DND-41 (cell line): ENCODE measurements around the gene ATP5PO.

Experiments used
- ATAC-seq: fragments of 200-7000 bp; cut with Tn5 transposase; 3 replicates; pipeline ENCODE4 v1.9.1; 2021; ENCODE audit warnings: low read depth; ENCODE audit not compliant: insufficient read depth
- DNase-seq: peaks from one replicate; pipeline ENCODE4 v3.0.0-alpha.2; 2020
- H2AFZ ChIP-seq: 2 replicates; pipeline ENCODE4 v1.6.0; 2012; ENCODE audit warnings: low read depth, low read length
- H3K27ac ChIP-seq: 2 replicates; pipeline ENCODE4 v1.5.1; 2012; ENCODE audit warnings: low read length, inconsistent platforms
- H3K27me3 ChIP-seq: fragments of 200-600 bp; sonication (generic); 2 replicates; pipeline ENCODE4 v1.6.0; 2012; ENCODE audit warnings: low read length, mild to moderate bottlenecking, inconsistent platforms; ENCODE audit not compliant: insufficient read depth, poor library complexity
- H3K36me3 ChIP-seq: 2 replicates; pipeline ENCODE4 v1.5.1; 2012; ENCODE audit warnings: low read length, inconsistent platforms; ENCODE audit not compliant: insufficient read depth
- H3K4me1 ChIP-seq: 2 replicates; pipeline ENCODE4 v1.5.1; 2012; ENCODE audit warnings: mild to moderate bottlenecking, low read length; ENCODE audit not compliant: insufficient read depth
- H3K4me2 ChIP-seq: 2 replicates; pipeline ENCODE4 v1.6.0; 2012; ENCODE audit warnings: mild to moderate bottlenecking, moderate library complexity, low read length, inconsistent platforms; ENCODE audit not compliant: insufficient read depth
- H3K4me3 ChIP-seq, 2 experiments: fragments of 200-600 bp in 1 of 2; shearing (Covaris generic) in 1 of 2; 2 replicates each; pipeline ENCODE4 v1.5.1; 2012 to 2016; ENCODE audit warnings: inconsistent platforms in 2 of 2, low read length in 2 of 2, mild to moderate bottlenecking in 2 of 2, low read depth in 1 of 2, moderate library complexity in 1 of 2
- H3K79me2 ChIP-seq: 2 replicates; pipeline ENCODE4 v1.6.0; 2012; ENCODE audit warnings: low read length, inconsistent platforms; ENCODE audit not compliant: insufficient read depth
- H3K9ac ChIP-seq: 2 replicates; pipeline ENCODE4 v1.6.0; 2012; ENCODE audit warnings: low read depth, mild to moderate bottlenecking, inconsistent platforms, low read length, moderate library complexity
- H3K9me3 ChIP-seq: 2 replicates; pipeline ENCODE4 v1.5.1; 2012; ENCODE audit warnings: low read length, moderate library complexity, mild to moderate bottlenecking, inconsistent platforms; ENCODE audit not compliant: insufficient read depth, severe bottlenecking
- H4K20me1 ChIP-seq: 2 replicates; pipeline ENCODE4 v1.6.0; 2012; ENCODE audit warnings: low read length; ENCODE audit not compliant: insufficient read depth
- CTCF ChIP-seq: IDR thresholded peaks from 2 replicates; pipeline ENCODE4 v1.5.1; 2012; ENCODE audit warnings: borderline replicate concordance, low read length, moderate library complexity, mild to moderate bottlenecking; ENCODE audit not compliant: poor library complexity, severe bottlenecking; ENCODE audit errors: extremely low read depth
- EZH2 ChIP-seq: IDR thresholded peaks from 3 replicates; pipeline ENCODE4 v1.6.1; 2012; ENCODE audit warnings: borderline replicate concordance, low read depth, mild to moderate bottlenecking, moderate library complexity, low read length, inconsistent platforms; ENCODE audit not compliant: severe bottlenecking

The ATP5PO gene

GRCh38 chr21:33878824-33879223, 36.8 kb downstream of the ATP5PO start:
- H3K4me1 ChIP-seq, result no peaks in the 10 kb centered on the region
- no peaks in the 10 kb centered on the region for H4K20me1 ChIP-seq
- no peak overlapping the region for H3K4me3 ChIP-seq
- H3K79me2 ChIP-seq, result no peaks in the 10 kb centered on the region
- no peak overlapping the region for H3K4me2 ChIP-seq
- no peak for TF ChIP-seq CTCF
- no peak for TF ChIP-seq EZH2
- no peaks in the 10 kb centered on the region for H3K9me3 ChIP-seq
- ATAC-seq (no peak), DNase-seq (no peak)
- H3K27ac ChIP-seq, result no peak overlapping the region
- no peak overlapping the region for H3K9ac ChIP-seq
- H3K27me3 ChIP-seq, result no peaks in the 10 kb centered on the region
- no peaks in the 10 kb centered on the region for H3K36me3 ChIP-seq
- no peak overlapping the region for H2AFZ ChIP-seq

GRCh38 chr21:33875026-33875695, 40.4 kb downstream of the ATP5PO start:
- DNase-seq (no peak), ATAC-seq (no peak)
- TF ChIP-seq EZH2 (no peak), CTCF (no peak)
- H3K79me2 ChIP-seq, result no peaks in the 10 kb centered on the region
- no peaks in the 10 kb centered on the region for H3K27me3 ChIP-seq
- H3K9me3 ChIP-seq, result no peaks in the 10 kb centered on the region
- no peaks in the 10 kb centered on the region for H4K20me1 ChIP-seq
- no peaks in the 10 kb centered on the region for H3K4me1 ChIP-seq
- no peak overlapping the region for H3K4me3 ChIP-seq
- H3K9ac ChIP-seq, result no peak overlapping the region
- H3K27ac ChIP-seq, result no peak overlapping the region
- H3K36me3 ChIP-seq, result no peaks in the 10 kb centered on the region
- no peak overlapping the region for H3K4me2 ChIP-seq
- H2AFZ ChIP-seq, result no peak overlapping the region

- H3K9me3 ChIP-seq, result no peaks in the 10 kb centered on the region
- H3K27me3 ChIP-seq, result no peaks in the 10 kb centered on the region
- no peak for ATAC-seq
Measured at GRCh38 chr21:33874161-33874560, 41.4 kb downstream of the ATP5PO start.

More at GRCh38 chr21:33874161-33874560, 41.4 kb downstream of the ATP5PO start:
- Histone ChIP-seq H3K79me2 (no peaks in the 10 kb centered on the region), H3K27ac (no peak overlapping the region), H3K4me1 (no peaks in the 10 kb centered on the region), H2AFZ (no peak overlapping the region), H3K36me3 (no peaks in the 10 kb centered on the region), H3K4me2 (no peak overlapping the region), H3K9ac (no peak overlapping the region), H3K4me3 (no peak overlapping the region), H4K20me1 (no peaks in the 10 kb centered on the region)
- no peak for TF ChIP-seq EZH2
- TF ChIP-seq CTCF, result no peak
- DNase-seq, result no peak
